GM23248 (cell line): Measurements from ENCODE around the gene SBF2. TPM values are rescaled to one million over a fixed set of nuclear protein-coding genes. Genes with fewer than 3 reads are reported as not detected.

Experiments used
- DNase-seq: peaks from one replicate; pipeline ENCODE4 v3.0.0-alpha.2; 2015
- H2AFZ ChIP-seq: fragments of 200-600 bp; sonication (generic); 2 replicates; pipeline ENCODE4 v1.6.1; 2016; ENCODE audit warnings: antibody characterized with exemption
- H3F3A ChIP-seq: fragments of 200-600 bp; sonication (generic); 2 replicates; pipeline ENCODE4 v1.6.1; 2016; ENCODE audit warnings: mild to moderate bottlenecking, antibody characterized with exemption, mixed run types; ENCODE audit not compliant: insufficient read depth
- H3K27ac ChIP-seq: fragments of 200-600 bp; sonication (generic); 2 replicates; pipeline ENCODE4 v1.5.1; 2016; ENCODE audit warnings: mild to moderate bottlenecking
- H3K27me3 ChIP-seq: fragments of 200-600 bp; sonication (generic); replicated peaks from 2 replicates; pipeline ENCODE4 v1.6.1; 2016; ENCODE audit warnings: mild to moderate bottlenecking; ENCODE audit not compliant: insufficient read depth
- H3K36me3 ChIP-seq: fragments of 200-600 bp; sonication (generic); 2 replicates; pipeline ENCODE4 v1.6.1; 2016; ENCODE audit warnings: low read depth, mild to moderate bottlenecking
- H3K4me1 ChIP-seq: fragments of 200-600 bp; sonication (generic); 2 replicates; pipeline ENCODE4 v1.6.1; 2016; ENCODE audit warnings: mild to moderate bottlenecking; ENCODE audit not compliant: insufficient read depth
- H3K4me2 ChIP-seq: fragments of 200-600 bp; sonication (generic); one replicate; pipeline ENCODE4 v1.6.1; 2016; ENCODE audit warnings: mild to moderate bottlenecking; ENCODE audit not compliant: unreplicated experiment
- H3K4me3 ChIP-seq: fragments of 200-600 bp; sonication (generic); 2 replicates; pipeline ENCODE4 v1.5.1; 2016; ENCODE audit warnings: mild to moderate bottlenecking
- H3K79me2 ChIP-seq: fragments of 200-600 bp; sonication (generic); 2 replicates; pipeline ENCODE4 v1.6.1; 2016; ENCODE audit warnings: mild to moderate bottlenecking; ENCODE audit not compliant: insufficient read depth
- H3K9ac ChIP-seq: fragments of 200-600 bp; sonication (generic); 2 replicates; pipeline ENCODE4 v1.6.1; 2016; ENCODE audit warnings: mild to moderate bottlenecking
- H3K9me2 ChIP-seq: fragments of 200-600 bp; sonication (generic); 2 replicates; pipeline ENCODE4 v1.6.1; 2016; ENCODE audit warnings: mixed run types, mild to moderate bottlenecking, moderate library complexity; ENCODE audit not compliant: insufficient read depth
- H3K9me3 ChIP-seq: fragments of 200-600 bp; sonication (generic); one replicate; pipeline ENCODE4 v1.6.1; 2017; ENCODE audit warnings: low read depth
- H4K20me1 ChIP-seq: fragments of 200-600 bp; sonication (generic); 2 replicates; pipeline ENCODE4 v1.6.0; 2016; ENCODE audit not compliant: insufficient read depth
- EZH2 ChIP-seq: fragments of 200-600 bp; sonication (generic); IDR thresholded peaks from 2 replicates; pipeline ENCODE4 v1.6.1; 2018; ENCODE audit warnings: antibody characterized with exemption, mild to moderate bottlenecking; ENCODE audit not compliant: insufficient read depth, poor library complexity, severe bottlenecking
- EZH2phosphoT487 ChIP-seq: fragments of 200-600 bp; sonication (generic); IDR thresholded peaks from 2 replicates; pipeline ENCODE4 v1.6.1; 2018; ENCODE audit warnings: antibody characterized with exemption, moderate library complexity, mild to moderate bottlenecking, low read depth; ENCODE audit not compliant: insufficient read depth
- WGBS, 2 experiments: methylation state at CpG; one replicate each; pipeline ENCODE4 v1.1.6; 2015 to 2017; ENCODE audit warnings: low lambda C conversion rate in 2 of 2, low coverage in 1 of 2; ENCODE audit errors: missing lambda C conversion rate in 2 of 2; 5-methylcytosine and 5-hydroxymethylcytosine counted together
- in situ Hi-C: fragments of 300-500 bp; cut with MboI; formaldehyde crosslinking; loops from 2 replicates; pipeline ENCODE4 v1.15.0; 2020
- polyA plus RNA-seq: library from polyadenylated mRNA; unstranded; fragments of >200 nt; fragmentation: Nextera tagmentation; extraction: Ambion mirVana; gene quantifications from 2 replicates; pipeline ENCODE4 v1.2.1, GENCODE V29; 2016
- total RNA-seq: library from RNA; depleted of rRNA; stranded (reverse); fragments of >200 nt; shearing (Covaris generic); gene quantifications from 2 replicates; pipeline ENCODE4 v1.2.3, GENCODE V29; 2014

Gene SBF2
- total and polyA plus RNA-seq, 2 experiments from 2014 or later, result 21.9 to 32.7 TPM

DNA sequence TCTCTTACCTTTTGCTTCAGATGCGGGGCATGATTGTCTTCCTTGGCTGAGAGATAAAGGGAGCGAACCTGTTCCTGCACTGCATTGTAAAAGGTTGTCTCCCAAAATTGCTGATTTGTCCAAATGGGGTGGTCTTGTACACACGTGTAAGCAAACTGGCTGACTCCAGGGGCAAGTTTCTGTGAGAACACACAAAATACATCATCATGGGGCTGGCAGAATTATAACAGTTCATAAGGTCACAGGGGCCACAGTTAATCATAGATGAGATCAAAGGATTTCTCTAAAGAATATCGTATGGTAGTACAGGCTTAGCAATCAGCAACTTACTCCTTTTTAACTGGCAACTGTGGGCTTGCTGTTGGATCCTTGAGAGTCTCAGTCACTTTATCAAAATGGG, 435.8 kb downstream of the SBF2 start:
- no peak for TF ChIP-seq EZH2phosphoT487
- no peak for TF ChIP-seq EZH2
- Histone ChIP-seq H3K4me2 (no peak overlapping the region), H4K20me1 (no peaks in the 10 kb centered on the region), H3K9ac (no peak overlapping the region), H3F3A (peaks cover 53% of the 10 kb centered on the region), H3K9me3 (no peaks in the 10 kb centered on the region), H3K9me2 (no peaks in the 10 kb centered on the region), H3K27ac (0 out of 2 replicates have a peak overlapping the region, but pooled peaks have one; percentile 2), H3K4me3 (no peak overlapping the region), H3K79me2 (no peaks in the 10 kb centered on the region; the same call in 1 of the 2 replicates), H2AFZ (no peak overlapping the region), H3K36me3 (0 out of 2 replicates have a peak, but pooled peaks cover 5% of the 10 kb centered on the region), H3K27me3 (no peaks in the 10 kb centered on the region), H3K4me1 (peaks cover 61% of the 10 kb centered on the region)
- DNase-seq, result no peak
- in situ Hi-C loops, result no loop called here
- WGBS, 2 experiments, result 94% methylated on average over 4 of the region's 4 CpGs

GRCh38 chr11:9855579-9856287, 438.3 kb downstream of the SBF2 start:
- TF ChIP-seq EZH2 (no peak), EZH2phosphoT487 (no peak)
- no peaks in the 10 kb centered on the region for H3K27me3 ChIP-seq
- H3K4me2 ChIP-seq, result peak overlapping the region; percentile 45
- peak; percentile 89 for DNase-seq
- peak overlapping the region; percentile 82 for H3K9ac ChIP-seq
- no peaks in the 10 kb centered on the region; the same call in 1 of the 2 replicates for H3K79me2 ChIP-seq
- H3K4me1 ChIP-seq, result peaks cover 75% of the 10 kb centered on the region
- WGBS, 2 experiments, result 21 to 23% methylated on average over 2 of the region's 2 CpGs
- no peak overlapping the region for H3K4me3 ChIP-seq
- in situ Hi-C loops, result no loop called here
- H2AFZ ChIP-seq, result peak overlapping the region; percentile 13; the same call in 1 of the 2 replicates
- no peaks in the 10 kb centered on the region for H3K9me2 ChIP-seq
- H4K20me1 ChIP-seq, result no peaks in the 10 kb centered on the region
- peaks cover 60% of the 10 kb centered on the region for H3F3A ChIP-seq
- H3K27ac ChIP-seq, result peak overlapping the region; percentile 97
- no peaks in the 10 kb centered on the region for H3K9me3 ChIP-seq
- H3K36me3 ChIP-seq, result peaks cover 9% of the 10 kb centered on the region; the same call in 1 of the 2 replicates

DNA sequence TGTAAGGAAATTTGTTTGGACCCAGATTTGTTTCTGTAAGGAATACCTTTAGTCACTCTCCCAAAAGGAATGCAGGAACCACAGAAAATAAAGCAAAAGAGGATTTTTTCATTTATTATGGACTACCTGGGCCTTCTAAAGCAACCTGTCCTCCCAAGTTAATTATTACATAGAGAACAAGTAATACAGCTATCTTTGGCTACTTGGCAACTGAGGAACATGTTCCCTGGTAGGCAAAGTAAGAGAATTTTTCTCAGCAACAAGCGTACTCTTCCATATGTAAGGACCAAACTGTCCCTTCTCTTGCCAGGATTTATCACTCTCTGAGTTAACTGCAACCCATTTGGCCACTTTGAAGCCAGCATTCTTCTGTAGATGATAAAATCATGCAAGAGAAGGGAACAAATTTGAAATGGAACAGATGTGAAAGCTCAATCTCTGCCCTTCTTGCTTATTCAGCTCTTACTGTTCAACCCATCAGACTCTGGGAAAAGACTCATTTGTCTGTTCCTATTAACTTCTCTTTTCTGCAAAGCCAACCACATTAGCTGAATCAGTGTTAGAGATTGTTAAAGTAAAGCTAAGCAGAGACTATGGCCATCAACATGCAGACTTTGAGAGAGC, 440.0 kb downstream of the SBF2 start:
- Histone ChIP-seq H3K27me3 (no peaks in the 10 kb centered on the region), H3K27ac (peak overlapping the region; percentile 97), H3F3A (peaks cover 65% of the 10 kb centered on the region), H3K36me3 (peaks cover 9% of the 10 kb centered on the region; the same call in 1 of the 2 replicates), H2AFZ (no peak overlapping the region), H4K20me1 (no peaks in the 10 kb centered on the region), H3K9me3 (no peaks in the 10 kb centered on the region), H3K4me2 (no peak overlapping the region), H3K4me1 (peaks cover 75% of the 10 kb centered on the region), H3K4me3 (no peak overlapping the region), H3K9ac (no peak overlapping the region), H3K79me2 (no peaks in the 10 kb centered on the region; the same call in 1 of the 2 replicates), H3K9me2 (no peaks in the 10 kb centered on the region)
- WGBS, 2 experiments, result 77 to 92% methylated on average over 1 of the region's 1 CpG
- TF ChIP-seq EZH2 (no peak), EZH2phosphoT487 (no peak)
- peak; percentile 22 for DNase-seq
- in situ Hi-C loops, result no loop called here

- Histone ChIP-seq H2AFZ (no peak overlapping the region), H3K4me2 (no peak overlapping the region), H4K20me1 (no peaks in the 10 kb centered on the region), H3K9ac (no peak overlapping the region), H3K4me1 (peaks cover 63% of the 10 kb centered on the region), H3K79me2 (no peaks in the 10 kb centered on the region), H3K27ac (no peak overlapping the region), H3K36me3 (peaks cover 9% of the 10 kb centered on the region; the same call in 1 of the 2 replicates), H3F3A (peaks cover 71% of the 10 kb centered on the region), H3K9me3 (no peaks in the 10 kb centered on the region), H3K9me2 (no peaks in the 10 kb centered on the region), H3K27me3 (no peaks in the 10 kb centered on the region), H3K4me3 (no peak overlapping the region)
- in situ Hi-C loops, result no loop called here
- TF ChIP-seq EZH2 (no peak), EZH2phosphoT487 (no peak)
- WGBS, 2 experiments, result 96 to 98% methylated on average over 2 of the region's 2 CpGs
- no peak for DNase-seq
Measured at GRCh38 chr11:9852465-9852864, 441.6 kb downstream of the SBF2 start.
